ENCODE measurements around the gene POLDIP3.
"Not testable (repeated sequence)": the region's sequence is repeated elsewhere in the genome, so short reads cannot be mapped to it uniquely, and the experiment has no call there.

The POLDIP3 gene

GRCh38 chr22:42560381-42560780 lies 54.3 kb downstream of the POLDIP3 start:
- no peak for DNase-seq (ENCODE audit: low read depth)

- DNase-seq (ENCODE audit: low read depth), result peak; percentile 73
Measured at GRCh38 chr22:42553475-42554361, 61.0 kb downstream of the POLDIP3 start, which contains the start of gene SERHL2. Gene SERHL2 (plus strand): TSS chr22:42553956. CDS start chr22:42554021, 65 bp downstream.

GRCh38 chr22:42552294-42552647 lies 62.4 kb downstream of the POLDIP3 start:
- DNase-seq (ENCODE audit: low read depth), result not testable (repeated sequence)

- no peak for DNase-seq (ENCODE audit: low read depth)
Measured at GRCh38 chr22:42549331-42550060, 65.2 kb downstream of the POLDIP3 start.

GRCh38 chr22:42548597-42549330 lies 65.9 kb downstream of the POLDIP3 start:
- DNase-seq (ENCODE audit: low read depth), result no peak

- DNase-seq (ENCODE audit: low read depth), result not testable (repeated sequence)
Measured at GRCh38 chr22:42548126-42548525, 66.6 kb downstream of the POLDIP3 start.

- DNase-seq (ENCODE audit: low read depth), result no peak
Measured at GRCh38 chr22:42547562-42547961, 67.1 kb downstream of the POLDIP3 start.

- no peak for DNase-seq (ENCODE audit: low read depth)
Measured at GRCh38 chr22:42544686-42545085, 70.0 kb downstream of the POLDIP3 start.

GRCh38 chr22:42539236-42539771 lies 75.4 kb downstream of the POLDIP3 start:
- DNase-seq (ENCODE audit: low read depth), result not testable (repeated sequence)

GRCh38 chr22:42537199-42537831 lies 77.4 kb downstream of the POLDIP3 start:
- DNase-seq (ENCODE audit: low read depth), result not testable (repeated sequence)

GRCh38 chr22:42536634-42537033 lies 78.0 kb downstream of the POLDIP3 start:
- not testable (repeated sequence) for DNase-seq (ENCODE audit: low read depth)

GRCh38 chr22:42536166-42536565 lies 78.5 kb downstream of the POLDIP3 start:
- no peak for DNase-seq (ENCODE audit: low read depth)

GRCh38 chr22:42535082-42535731 lies 79.5 kb downstream of the POLDIP3 start:
- DNase-seq (ENCODE audit: low read depth), result not testable (repeated sequence)
